DMS114 treated with DMSO at 0.1 percent for 48 hours (cell line): ENCODE measurements around the gene FAM117B.
"Not testable (repeated sequence)": the region's sequence is repeated elsewhere in the genome, so short reads cannot be mapped to it uniquely, and the experiment has no call there.

Experiments used
- DNase-seq: peaks from one replicate; lab custom pipeline; 2025; ENCODE audit not compliant: unreplicated experiment; lab: John Stamatoyannopoulos, UW

FAM117B gene

DNA sequence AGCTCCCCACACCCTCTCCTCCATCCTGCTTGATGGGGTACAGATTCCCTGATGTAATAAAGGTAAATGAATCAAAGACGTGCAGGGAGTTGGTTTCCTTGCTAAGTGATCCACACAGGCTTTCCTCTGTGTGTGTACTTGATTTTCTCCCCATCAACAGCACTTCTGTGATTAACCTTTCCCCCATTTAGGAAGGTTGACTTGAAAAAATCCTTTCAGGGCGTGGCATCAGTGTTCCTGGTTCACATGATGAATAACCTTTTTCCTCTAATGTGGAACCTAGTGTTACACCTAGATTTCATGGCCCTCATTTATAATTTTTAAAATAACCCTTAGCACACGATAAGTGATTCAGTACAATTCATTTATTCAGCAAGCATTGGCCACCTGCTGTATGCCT, 121.8 kb downstream of the FAM117B start:
- DNase-seq = no peak

DNA sequence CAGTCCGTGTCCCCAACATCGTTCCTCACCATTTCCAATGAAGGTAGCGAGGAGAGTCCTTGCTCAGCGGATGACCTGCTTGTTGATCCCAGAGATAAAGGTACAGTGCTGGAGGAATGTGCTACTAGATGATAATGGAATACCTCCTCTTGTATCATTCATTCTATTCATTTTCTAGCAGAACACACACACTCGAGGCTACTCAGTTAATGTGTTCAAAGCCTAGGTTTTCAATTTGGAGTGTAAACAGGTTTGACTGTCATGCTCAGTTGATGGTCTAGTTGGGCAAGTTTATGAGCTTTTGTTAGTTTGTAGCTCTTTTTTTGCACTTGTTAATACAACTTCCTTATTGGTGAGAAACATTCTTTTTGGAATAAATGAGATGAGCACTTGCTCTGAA, 122.6 kb downstream of the FAM117B start:
- no peak for DNase-seq

DNA sequence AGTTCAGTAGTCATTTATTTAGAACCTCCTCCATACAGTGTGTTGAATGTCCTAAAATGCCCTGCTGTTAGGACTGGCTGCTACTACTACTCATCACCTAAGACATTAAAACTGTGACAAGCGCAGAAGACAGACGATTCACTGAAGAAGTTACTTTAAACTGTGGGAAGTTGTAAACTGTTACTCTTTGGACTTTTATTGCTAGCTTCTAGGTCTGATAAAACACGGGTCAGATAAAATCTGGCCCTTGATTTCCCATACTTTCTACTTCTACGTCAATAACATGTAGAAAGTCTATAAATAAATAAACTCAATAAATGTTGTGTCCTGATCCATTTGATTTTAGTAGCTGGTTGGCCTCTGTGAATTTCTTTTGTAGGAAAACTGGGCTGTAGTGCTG, 123.4 kb downstream of the FAM117B start:
- DNase-seq = no peak

DNA sequence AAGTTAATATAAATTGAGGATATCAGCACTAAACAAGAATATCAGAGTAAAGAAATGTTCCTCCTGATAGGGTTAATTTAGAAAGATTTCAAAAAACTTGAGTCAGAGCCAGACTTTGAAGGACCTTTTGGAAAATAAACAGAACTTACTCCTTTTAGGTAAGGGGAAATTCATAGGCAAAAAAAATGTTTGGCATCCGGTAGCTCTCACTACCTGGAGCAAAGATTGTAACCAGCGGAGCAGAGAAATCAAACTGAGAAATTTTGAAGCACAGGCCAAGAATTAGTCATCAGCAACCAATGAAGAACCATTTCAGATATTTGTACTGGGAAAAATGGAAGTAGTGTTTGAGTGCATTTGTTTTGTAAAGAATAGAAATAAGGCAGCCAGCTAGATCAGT, 123.8 kb downstream of the FAM117B start:
- no peak for DNase-seq

DNA sequence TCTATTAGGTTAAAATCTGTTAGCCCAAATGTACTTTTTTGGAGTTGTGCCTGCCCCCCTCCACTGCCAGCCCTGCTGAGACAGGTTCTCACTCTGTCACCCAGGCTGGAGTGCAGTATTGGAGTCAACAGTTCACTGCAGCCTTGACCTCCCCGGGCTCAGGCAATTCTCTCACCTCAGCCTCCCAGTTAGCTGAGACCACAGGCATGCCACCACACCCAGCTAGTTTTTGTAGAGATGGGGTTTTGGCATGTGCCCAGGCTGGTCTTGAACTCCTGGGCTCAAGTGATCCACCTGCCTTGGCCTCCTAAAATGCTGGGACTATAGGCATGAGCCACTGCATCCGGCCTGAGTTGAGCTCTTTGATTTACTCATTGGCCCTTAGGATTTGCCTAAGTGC, 126.1 kb downstream of the FAM117B start:
- DNase-seq = no peak

DNA sequence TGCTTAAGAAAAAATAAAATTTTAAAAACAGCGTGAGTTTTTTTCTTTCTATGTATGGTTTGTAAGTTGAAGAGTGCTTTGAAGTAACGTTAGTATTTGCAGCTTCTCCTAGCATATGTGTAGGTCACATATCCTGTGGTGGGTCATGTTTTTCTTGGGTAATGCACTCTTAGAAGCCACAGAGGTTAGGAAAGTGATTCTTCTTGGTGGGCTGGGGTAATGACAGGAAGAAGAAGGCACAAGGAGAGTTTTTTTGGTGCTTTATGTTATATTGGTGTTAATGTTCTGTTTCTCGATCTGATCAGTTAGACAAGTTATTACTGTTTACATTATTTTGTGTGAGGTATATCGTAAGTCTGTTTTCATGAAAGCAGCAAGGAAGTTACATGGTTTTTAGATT, 127.8 kb downstream of the FAM117B start:
- DNase-seq = no peak

DNA sequence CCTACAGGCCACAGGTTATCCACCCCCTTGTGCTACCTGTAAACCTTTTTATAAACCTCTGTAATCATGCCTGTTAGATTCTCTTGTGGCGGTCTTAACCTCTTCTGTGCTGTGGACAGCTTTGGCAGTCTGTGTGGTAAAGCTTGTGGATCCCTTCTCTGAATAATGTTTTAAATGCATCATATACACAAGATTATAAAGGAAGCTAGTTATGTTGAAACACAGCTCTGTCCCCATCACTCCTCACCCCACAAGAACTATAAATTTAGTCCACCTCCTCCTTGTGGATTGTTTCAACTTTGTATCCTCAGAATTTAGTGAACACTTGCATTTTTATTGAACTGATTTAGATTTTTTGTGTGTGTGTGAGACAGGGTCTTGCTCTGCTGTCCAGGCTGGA, 129.1 kb downstream of the FAM117B start:
- no peak for DNase-seq

DNA sequence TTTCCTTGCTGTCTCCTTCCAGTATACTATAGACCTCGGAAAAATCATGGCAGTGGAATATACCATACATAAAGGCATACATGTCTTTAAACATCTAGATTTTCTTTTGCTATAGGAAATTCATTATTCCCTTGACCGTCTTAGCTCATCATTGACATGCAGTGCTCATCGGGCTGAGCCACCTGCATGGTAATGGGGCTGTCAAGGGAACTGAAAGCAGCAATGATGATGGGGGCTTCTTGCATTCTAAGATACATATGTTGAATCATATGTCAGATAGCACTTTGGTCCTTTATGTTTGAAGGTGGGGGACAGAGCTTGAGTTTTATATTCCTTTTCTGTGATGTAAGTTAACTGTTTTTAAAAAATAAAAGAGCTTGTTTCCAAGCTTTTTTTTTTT, 130.2 kb downstream of the FAM117B start:
- no peak for DNase-seq

DNA sequence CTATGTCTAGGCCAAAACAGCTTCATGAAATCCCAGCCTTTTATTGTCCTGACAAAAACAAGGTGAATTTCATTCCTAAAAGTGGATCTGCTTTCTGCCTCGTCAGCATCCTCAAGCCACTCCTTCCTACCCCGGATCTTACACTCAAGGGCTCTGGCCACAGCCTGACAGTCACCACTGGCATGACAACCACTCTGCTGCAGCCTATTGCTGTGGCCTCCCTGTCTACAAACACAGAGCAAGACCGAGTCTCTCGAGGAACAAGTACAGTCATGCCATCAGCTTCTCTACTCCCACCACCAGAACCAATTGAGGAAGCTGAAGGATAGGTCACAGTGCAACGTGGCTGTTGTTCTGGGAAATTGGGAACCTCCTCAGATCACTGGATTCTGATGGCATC, 130.7 kb downstream of the FAM117B start:
- no peak for DNase-seq

DNA sequence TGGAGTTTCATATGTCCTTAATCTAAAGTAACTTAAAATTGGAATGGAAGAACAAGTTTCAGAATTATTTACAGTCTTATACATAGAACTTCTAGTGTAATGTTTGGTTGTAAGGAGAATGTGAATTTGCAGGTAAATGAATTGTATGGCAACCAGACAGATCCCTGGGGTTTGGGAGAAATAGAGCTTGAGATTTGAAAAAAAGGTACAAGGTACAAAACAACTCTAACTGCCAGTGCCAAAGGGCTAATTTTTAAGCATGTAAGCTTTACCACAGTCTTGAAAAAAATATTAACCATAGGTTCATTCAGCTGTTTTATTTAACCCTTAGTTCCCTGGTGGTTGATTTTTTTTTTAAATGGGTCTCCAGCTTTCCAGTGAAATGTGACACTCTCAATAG, 133.5 kb downstream of the FAM117B start:
- DNase-seq = no peak

DNA sequence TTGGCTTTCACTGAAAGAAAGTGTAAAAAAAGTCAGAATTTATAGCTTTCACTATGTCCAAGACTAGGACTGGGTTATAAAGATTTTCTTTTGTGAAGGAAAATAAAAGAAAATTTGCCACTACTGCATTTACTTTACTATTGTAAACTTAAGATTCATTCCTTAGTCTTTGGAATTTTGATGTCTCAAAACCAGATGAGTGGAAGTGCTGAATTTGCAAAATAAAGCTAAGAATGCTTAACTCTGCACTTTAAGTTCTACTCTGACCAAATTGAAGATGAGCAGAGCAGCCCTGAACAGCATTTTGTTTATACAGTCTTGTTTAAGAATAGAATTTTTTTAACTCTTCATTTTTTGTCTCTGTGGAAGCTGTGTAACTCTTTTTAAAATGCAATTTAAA, 134.4 kb downstream of the FAM117B start:
- no peak for DNase-seq

DNA sequence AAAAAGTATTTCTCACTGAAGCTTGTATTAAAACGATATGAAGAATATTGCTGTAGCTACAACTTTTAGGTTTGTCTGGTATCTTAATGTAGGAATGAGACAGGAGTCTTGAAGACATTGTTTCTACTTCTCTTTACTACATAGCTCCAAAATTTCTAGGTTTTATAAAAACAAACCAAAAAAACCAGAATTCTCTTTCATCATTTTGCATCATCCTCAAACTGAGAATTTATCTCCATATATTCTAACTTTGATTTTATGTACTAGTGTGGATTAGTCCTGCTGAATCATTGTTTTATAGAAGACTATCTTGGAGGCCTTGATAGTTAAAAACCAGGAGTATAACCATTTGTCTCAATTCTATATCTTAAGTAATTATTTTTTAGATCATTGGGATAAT, 136.6 kb downstream of the FAM117B start:
- DNase-seq = no peak

DNA sequence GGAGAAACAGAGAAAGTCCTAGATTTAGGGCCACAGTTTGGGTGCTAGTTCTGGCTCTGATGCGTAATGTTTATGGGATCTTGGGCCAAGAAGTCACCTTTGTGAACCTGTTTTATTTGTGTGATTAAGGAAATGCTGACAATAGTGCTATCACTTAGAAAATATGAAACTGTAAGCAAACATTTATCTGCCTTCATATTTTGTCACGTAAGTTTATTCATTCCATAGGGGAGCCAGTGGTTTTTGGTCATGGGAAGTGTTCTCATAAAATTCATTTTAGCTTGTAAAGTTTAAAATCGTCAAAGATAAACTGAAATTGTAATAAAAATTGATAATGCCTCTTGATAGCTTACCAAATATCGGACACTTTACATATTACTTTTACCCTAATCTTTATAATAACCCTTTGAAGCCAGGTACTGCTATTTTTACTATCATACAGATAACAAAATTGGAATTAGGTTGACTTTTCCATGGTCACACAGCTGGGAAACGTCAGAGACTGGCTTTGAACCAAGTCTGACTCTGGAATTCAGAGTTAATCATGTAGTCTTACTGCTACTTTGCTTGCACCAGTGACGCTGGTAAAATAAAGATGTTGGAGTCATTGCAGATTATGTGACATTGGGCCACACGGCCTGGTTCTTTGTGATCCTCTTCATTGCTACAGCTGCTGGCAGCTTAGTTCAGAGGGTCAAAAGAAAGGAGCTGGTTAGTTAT, 137.1 kb downstream of the FAM117B start:
- no peak for DNase-seq

DNA sequence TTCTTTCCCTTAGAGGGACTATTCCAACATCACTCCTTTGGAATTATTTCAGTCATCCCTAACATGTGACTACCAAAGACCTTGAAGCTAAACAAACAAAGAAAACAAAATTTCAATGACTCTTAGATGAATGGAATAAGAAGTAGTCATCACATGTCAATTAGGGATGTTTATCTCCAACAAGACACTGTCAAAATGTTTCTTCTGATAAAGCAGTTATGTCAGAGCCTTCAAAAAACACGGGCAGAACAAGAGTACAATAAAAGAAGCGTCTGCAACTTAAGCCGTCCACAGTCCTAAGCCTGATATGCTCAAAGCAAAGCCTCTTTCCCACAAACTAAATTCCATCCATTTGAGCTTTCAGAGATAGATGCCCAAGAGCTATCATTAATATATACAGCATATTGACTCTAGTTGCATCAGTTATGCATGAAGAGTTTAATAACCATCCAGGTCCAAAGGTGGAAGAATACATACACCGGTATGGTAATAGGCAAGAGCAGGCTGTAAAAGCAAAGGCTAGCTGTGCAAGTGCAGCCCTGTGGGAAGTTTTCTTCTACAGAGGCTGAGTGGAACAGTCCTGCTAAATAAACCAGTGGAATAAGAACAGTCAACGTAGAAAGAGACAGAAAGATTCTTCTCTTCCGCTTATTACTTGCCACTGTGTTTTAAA, 138.7 kb downstream of the FAM117B start:
- DNase-seq = no peak

DNA sequence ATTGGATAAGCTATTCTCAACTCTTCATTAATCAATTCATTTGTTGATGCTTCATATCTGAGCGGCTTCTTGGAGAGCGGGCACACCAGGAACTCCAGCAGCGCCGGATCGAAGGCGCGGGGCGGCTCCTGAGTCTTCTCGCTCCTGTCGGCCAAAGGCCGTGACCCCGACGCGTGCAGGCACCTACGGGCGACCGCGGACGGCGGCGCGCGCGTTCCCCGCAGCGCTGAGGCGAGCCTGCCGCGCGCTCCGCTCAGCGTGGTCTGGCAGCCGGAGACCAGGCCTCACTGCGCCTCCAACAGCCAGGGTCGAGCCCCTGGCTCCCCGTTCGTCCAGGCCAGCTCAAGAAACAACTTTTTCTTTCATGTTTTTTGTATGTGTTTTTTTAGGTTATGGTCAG, 139.3 kb downstream of the FAM117B start:
- no peak for DNase-seq

DNA sequence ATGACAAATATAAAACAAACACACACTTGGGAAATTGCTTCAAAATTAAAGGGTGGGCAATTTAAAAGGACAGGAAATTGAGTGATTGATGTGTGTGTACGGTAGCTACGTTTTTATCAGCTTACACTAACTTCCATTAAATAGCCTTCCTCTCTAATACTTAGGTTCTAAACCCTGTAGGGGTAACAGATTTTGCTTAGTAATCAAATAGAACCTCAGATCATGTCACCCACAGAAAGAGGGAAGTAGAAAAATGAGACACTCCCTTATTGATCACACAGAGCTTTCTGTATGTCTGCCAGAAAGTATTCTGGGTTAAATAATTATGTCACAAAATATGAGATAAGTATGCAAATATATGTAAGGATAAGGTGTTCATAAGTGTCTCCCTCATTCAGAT, 143.4 kb downstream of the FAM117B start:
- DNase-seq = no peak

DNA sequence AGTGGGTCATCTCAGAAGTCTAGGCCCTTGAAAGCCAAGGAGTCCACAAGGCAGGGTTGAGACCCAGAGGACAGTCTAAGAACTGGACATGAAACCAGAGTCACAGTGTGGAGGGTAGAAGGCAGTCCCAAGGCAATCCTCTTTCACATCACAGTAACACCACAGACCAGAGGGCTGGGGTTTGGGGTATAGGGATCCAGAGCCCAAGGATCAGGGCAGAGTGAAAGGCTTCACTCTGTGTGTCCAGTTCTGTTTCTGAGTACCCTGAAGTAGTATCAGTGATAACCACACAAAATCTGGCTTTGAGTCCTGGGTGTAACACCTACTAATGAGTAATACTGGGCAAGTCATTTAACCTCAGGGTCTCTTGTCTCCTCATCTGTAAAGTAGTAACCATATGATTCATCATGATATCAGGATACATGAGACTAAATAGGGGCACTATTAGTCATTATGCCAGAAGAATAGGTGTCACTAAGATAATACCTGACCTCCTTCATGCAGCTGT, 145.8 kb downstream of the FAM117B start:
- DNase-seq = no peak

DNA sequence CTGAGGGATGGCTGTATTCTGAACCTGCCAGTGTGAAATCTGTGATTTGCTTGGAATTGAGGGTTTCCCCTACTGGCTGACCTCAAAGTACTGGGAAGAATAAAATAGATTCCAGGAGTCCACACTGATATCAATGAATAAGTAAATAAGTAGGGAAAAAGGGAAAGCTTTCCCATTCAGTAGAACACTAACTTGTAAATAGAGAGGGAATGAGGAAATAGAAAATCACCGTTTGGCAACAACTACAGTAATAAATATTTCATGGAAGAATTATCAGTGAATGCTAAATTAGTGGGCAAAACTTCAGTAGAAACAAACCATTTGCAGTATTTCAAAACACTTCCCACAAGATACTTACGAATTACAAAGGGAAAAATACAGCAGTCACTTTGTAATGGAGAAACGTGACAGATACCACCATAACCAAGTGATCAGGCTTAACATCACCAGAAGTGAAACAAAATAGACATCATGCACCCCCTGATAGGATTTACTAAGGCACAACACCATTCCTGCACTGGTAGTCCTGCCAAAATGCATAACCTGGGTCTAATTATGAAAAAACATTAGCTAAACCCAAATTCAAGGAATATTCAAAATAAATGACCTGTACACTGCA, 148.3 kb downstream of the FAM117B start:
- no peak for DNase-seq

DNA sequence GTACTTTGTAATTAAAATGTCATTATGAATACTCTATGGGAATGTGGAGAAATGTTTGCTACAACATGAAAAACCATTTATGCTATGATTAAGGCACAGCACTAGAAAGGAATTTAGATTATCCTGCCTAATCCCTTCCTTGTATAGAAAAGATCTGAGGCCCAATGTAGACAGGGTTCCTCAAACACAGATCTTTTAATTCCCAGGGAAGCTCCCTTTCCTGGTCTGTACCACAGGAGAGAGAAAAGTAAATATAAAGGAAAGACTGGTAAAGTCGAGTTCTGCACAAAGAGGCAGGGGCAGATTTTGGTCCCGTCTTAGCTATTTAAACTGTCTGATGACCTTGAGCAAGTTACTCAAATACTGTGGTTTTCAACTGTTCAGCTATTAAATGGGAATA, 152.1 kb downstream of the FAM117B start:
- DNase-seq = no peak

DNA sequence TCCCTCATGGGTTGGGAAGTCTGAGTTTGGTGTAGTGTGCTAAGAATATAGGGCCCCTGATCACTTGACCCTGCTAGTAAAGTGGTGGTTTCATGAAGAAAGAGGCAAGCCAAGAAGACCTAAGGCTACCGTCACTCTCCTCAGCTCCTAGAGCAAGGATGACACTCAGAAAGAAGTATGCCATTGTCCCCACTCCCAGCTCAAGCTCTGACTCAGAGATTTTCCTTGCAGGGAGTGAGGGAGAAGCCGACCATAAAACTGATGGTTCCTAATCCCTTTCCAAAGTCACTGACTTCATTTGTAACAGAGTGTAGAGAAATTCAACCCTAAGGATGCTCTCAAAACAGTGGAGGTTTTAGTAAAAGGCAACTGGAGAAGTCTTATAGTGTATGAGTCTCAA, 155.9 kb downstream of the FAM117B start:
- DNase-seq = no peak

DNA sequence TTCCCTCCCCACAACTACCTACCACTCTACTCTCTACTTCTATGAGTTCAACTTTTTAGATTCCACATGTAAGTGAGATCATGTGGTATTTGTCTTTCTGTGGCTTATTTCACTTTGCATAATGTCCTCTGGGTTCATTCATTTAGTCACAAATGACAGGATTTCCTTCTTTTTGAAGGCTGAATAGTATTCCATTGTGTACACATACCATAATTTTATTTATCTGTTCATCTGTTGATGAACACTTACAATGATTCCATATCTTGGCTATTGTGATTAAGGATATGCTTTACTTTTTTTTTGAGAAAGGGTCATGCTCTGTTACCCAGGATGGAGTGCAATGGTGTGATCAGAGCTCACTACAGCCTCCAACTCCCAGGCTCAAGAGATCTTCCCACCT, 163.2 kb downstream of the FAM117B start:
- no peak for DNase-seq

DNA sequence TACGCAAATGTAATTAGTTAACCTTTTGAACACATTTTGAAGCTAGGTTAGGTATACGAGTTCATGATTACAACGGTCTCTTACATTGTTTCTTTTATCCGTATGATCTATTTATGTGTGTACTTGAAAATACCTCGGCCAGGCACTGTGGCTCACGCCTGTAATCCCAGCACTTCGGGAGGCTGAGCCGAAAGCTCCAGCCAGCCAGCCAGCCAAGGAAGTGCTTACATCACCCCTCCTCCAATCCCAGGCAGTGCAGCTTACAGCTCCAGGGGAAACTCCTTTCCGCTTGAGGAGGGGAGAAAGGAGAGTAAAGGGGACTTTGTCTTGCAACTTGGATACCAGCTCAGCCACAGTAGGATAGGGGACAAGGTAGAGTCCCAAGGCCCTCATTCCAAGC, 171.1 kb downstream of the FAM117B start:
- DNase-seq = not testable (repeated sequence)
